Measurements from ENCODE around the gene TMEM190.

Gene TMEM190

GRCh38 chr19:55340784-55341147 lies 35.9 kb upstream of the TMEM190 start:
- H3K4me3 ChIP-seq (ENCODE audit: low read depth, low read length), result peak overlapping the region; percentile 73
- no peak for TF ChIP-seq CTCF (IDR thresholded peaks at IDR 0.05; ENCODE audit: low read depth, low read length, missing control alignments)
- in situ Hi-C loops (cut with HindIII; ENCODE audit: low sequenced_read_pairs), result no loop called here
- DNase-seq (ENCODE audit: low read depth), result no peak

- DNase-seq (ENCODE audit: low read depth), result no peak
- TF ChIP-seq CTCF (IDR thresholded peaks at IDR 0.05; ENCODE audit: low read depth, low read length, missing control alignments), result no peak
- in situ Hi-C loops (cut with HindIII; ENCODE audit: low sequenced_read_pairs), result no loop called here
- H3K4me3 ChIP-seq (ENCODE audit: low read depth, low read length), result peak overlapping the region; percentile 73
Observed at GRCh38 chr19:55341171-55341588, 35.4 kb upstream of the TMEM190 start.

- peak overlapping the region; percentile 73 for H3K4me3 ChIP-seq (ENCODE audit: low read depth, low read length)
- in situ Hi-C loops (cut with HindIII; ENCODE audit: low sequenced_read_pairs), result no loop called here
- no peak for DNase-seq (ENCODE audit: low read depth)
- TF ChIP-seq CTCF (IDR thresholded peaks at IDR 0.05; ENCODE audit: low read depth, low read length, missing control alignments), result no peak
Observed at GRCh38 chr19:55341595-55342531, 34.8 kb upstream of the TMEM190 start.

- in situ Hi-C loops (cut with HindIII; ENCODE audit: low sequenced_read_pairs), result no loop called here
- no peak for DNase-seq (ENCODE audit: low read depth)
- no peak overlapping the region for H3K4me3 ChIP-seq (ENCODE audit: low read depth, low read length)
- peak; percentile 21 for TF ChIP-seq CTCF (IDR thresholded peaks at IDR 0.05; ENCODE audit: low read depth, low read length, missing control alignments)
Observed at GRCh38 chr19:55344444-55344843, 32.2 kb upstream of the TMEM190 start.

- no peak overlapping the region for H3K4me3 ChIP-seq (ENCODE audit: low read depth, low read length)
- no peak for TF ChIP-seq CTCF (IDR thresholded peaks at IDR 0.05; ENCODE audit: low read depth, low read length, missing control alignments)
- in situ Hi-C loops (cut with HindIII; ENCODE audit: low sequenced_read_pairs), result no loop called here
Observed at GRCh38 chr19:55345101-55345817, 31.4 kb upstream of the TMEM190 start.

GRCh38 chr19:55345818-55346724 lies 30.6 kb upstream of the TMEM190 start:
- no peak overlapping the region for H3K4me3 ChIP-seq (ENCODE audit: low read depth, low read length)
- no peak for TF ChIP-seq CTCF (IDR thresholded peaks at IDR 0.05; ENCODE audit: low read depth, low read length, missing control alignments)
- no peak for DNase-seq (ENCODE audit: low read depth)
- in situ Hi-C loops (cut with HindIII; ENCODE audit: low sequenced_read_pairs), result no loop called here

More at GRCh38 chr19:55345101-55345817, 31.4 kb upstream of the TMEM190 start:
- DNase-seq (ENCODE audit: low read depth), result no peak
